Kidney capillary endothelial cell (primary cell): ENCODE results near the gene PROSER1.
"Not testable (repeated sequence)": the region's sequence is repeated elsewhere in the genome, so short reads cannot be mapped to it uniquely, and the experiment has no call there.

ENCODE experiments used
- DNase-seq: peaks from one replicate; pipeline ENCODE4 v3.0.0-alpha.2; 2018; ENCODE audit warnings: low spot score

Gene PROSER1

DNA sequence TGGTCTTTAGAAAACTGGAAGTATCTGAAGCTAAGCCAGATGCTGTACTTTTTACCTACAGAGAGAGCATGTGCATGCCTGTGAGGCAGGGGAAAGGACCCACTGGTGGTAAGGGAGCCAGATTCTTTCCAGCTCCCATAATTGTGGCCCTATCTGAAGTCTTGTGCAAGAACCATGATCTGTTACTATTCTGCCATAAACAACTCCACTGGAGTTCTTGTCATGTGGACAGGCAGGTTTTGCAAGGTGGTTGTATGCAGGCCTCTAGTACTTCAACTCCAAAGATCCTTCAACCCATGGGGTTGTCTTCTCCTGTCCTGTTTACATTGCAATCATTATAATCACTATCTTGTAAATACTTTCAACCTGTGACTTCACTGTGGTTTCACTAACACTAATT, 14.1 kb downstream of the PROSER1 start:
- no peak for DNase-seq

DNA sequence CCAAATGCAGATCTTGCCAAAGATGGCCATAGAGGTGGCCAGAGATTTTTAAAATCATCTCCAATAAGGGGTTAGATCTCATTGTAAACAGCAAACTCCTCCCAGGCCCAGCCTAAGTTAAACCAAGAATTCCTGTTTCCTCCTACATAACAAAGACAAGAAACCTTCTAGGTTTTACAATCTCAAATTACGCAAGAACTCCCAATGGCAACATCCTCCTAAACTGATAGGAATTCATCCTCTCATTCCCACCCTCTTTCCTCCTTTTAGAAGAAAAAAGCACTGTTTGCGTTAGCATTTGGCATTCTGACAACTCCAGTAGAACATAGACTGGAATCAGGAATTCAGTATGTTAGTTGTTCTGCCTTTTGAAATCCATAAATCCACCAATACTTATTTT, 14.6 kb downstream of the PROSER1 start:
- DNase-seq = no peak

DNA sequence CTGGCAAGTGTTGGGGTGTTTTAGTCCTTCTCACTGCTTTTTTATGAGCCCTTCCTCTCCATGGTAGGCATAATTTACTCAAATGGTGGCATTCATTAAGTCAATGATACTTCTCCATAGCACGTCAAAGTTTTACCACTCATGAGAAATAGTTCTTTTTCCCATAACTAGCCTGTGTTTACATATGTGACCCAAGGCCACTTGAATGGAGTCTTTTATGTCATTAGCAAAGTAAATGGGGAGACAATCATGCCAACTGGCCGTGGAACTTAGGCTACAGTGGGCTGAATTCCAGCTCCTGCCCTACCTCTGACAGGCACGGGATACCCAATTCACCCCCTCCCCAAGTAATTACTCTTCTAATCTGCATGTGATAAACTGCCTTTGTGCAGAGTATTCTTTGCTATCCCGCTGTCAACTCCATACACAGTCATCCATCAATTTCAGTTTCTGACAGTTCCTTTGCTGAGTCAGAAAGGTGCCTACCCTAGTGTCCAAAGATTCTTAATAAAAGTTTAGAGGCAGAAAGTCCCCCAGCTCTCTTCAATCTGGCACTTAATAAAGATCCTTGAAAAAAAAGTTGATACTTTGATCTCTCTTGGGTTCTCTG, 16.9 kb downstream of the PROSER1 start:
- no peak for DNase-seq

DNA sequence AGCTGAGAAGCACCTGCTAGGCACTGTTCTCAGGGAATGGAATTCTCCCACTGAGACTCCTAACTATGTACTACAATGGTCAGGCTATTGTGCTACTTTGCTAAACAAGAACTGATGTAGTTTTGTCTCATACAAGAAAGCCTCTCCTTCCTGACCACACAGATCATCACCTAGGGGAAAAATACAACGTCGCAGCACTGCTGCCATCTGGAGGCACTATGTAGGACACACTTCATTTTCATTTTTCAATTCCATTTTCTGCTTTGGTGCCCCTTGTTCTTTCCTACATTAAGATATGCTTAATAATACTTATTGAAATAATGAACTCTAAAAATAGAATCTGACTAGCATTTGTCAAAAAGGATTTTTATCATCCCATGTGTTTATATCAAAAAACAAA, 21.1 kb downstream of the PROSER1 start:
- peak; percentile 41 for DNase-seq

DNA sequence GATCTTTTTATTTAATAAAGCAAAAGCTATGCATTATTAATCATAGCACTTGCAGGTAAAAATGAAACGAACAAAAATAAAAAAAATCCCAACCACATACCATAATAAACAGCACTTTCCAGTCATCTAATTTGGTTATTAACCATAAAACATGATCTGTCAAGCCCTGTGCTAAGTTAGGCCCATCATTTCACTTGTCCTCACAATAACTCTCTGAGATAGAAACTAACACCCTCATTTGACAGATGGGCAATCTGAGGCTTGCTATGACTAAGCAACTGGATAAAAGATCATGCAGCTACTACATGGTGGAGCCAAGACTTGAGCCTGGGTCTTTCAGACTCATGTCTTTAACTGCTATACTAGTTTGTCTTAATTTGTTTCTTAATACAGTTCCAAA, 21.8 kb downstream of the PROSER1 start:
- no peak for DNase-seq

DNA sequence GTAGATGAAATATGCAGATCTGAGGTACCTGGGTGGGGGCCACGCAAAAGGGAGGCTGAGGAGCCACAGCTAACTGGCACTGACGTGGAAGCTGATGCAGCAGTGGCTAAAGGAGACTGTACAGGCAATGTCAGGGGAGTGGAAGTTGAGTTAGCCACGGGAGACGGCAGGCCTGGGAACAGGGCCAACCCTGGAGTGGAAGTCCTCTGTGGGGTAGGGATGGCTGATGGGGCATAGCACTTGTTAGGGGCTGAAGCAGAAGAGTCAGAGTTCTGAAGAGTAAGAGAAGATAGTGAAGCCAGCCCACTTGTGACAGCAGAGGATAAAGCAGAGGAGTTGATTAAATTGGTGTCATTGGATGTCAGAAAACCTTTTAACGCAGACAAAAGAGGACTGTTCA, 24.4 kb downstream of the PROSER1 start:
- DNase-seq = no peak

DNA sequence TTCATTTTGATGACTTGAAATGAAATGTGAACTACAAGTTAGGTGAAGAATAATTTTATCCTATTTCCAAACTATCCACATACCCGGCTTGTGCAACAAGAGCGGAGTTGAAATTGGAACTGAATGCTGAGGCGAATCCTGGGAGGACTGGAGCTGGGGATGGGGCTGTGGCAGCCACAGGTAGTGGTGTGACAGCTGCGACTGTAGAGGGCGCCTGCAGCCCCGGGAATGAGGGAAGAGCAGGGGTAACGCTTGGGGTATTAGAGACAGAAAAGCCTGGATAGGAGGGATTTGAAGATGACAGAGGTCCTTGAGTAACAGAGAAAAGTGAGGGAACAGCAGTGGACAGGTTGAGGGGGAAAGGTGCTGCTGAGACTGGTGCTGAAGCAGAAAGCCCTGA, 25.3 kb downstream of the PROSER1 start:
- no peak for DNase-seq

DNA sequence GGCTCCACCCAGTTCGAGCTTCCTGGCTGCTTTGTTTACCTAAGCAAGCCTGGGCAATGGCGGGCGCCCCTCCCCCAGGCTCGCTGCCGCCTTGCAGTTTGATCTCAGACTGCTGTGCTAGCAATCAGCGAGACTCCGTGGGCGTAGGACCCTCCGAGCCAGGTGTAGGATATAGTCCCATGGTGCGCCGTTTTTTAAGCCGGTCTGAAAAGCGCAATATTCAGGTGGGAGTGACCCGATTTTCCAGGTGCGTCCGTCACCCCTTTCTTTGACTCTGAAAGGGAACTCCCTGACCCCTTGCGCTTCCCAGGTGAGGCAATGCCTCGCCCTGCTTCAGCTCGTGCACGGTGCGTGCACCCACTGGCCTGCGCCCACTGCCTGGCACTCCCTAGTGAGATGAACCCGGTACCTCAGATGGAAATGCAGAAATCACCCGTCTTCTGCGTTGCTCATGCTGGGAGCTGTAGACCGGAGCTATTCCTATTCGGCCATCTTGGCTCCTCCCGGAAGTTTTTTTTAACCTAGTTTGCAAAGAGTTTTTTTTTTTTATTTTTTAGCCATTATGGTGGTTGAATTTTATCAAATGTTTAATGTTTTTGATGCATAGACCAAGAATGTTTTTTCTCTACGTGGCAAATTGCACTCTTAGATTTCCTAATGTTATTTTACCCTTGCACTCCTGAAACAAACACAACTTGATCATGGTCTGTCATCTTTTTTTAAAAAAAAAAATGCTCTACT, 31.3 kb downstream of the PROSER1 start:
- DNase-seq = not testable (repeated sequence)

DNA sequence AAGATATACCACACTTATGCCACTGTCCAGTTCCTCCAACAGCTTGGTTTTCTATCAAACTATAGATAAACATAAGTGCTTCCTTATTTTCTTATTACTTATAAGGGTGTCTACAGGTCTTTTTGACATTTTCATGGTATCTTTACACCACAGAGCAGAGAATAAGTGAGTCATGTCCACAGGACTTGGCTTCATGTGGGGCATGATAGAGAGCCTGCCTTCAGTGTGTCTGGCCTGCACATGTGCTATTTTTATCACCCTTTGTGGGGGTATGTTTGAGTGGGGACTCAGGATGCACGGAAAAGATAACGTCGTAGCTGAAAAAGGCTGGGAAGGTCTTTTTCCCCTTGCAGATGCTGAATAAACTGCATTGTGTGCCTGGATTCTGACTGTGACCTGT, 39.1 kb downstream of the PROSER1 start:
- DNase-seq = no peak

DNA sequence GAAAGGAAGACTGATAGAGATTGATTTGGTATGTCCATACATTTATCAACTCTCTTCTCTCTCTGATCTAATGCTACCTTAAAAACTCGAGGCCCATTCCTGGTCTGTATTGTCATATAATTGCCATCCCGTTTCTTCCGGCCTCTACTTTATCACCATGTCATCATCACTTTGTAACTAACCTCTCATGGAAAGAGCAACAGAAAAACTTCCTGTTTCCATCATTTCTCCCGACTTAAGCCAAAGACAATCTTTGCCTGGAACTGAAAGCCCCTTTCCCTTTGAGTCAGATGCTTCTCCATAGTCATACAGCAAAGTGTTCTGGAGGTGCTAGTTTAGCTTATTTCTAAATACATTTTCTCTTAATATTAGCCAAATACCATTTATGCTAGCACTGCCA, 44.5 kb downstream of the PROSER1 start:
- DNase-seq = no peak

DNA sequence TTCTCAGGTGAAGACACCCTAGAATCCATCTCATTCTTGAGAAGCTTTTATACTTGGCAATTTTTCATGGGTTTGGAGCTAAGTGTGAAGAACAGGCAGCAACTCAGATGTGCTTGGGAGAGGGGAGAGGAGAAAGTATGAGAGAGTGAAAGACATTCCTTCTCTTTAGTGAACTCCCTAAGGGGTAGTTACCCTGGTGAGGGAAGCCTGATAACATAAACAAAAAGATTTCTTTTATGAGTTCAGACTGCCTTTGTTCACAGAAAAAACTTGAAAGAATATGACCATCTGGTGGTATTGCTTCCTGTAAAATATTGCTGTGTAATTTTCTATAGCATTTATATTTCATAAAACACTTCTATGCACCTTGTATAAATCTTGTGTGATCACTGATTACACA, 47.2 kb downstream of the PROSER1 start, which contains the start of gene STOML3:
TSS of gene STOML3 (minus strand) at position 139 of the 400 bp plus-strand sequence. CDS start at position 29, 110 bp downstream.
- no peak for DNase-seq

DNA sequence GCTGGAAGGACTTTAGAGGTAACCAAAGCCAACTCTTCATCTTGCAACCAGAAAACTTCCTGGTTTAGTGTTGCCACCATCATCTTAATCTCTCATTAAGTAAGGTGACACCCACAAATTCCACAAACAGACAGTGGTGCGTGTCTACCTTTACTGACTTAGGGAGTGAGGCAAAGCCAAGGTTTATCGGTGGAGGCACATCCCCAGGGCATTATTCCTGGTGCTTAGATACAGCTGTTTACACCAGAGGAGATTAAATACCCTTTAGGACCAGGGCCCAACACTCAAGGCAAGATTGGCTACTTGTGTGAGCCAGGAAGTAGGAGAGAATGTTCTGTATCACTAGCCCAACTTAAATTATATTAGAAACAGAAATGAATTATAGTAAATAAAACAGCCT, 56.8 kb downstream of the PROSER1 start:
- no peak for DNase-seq

DNA sequence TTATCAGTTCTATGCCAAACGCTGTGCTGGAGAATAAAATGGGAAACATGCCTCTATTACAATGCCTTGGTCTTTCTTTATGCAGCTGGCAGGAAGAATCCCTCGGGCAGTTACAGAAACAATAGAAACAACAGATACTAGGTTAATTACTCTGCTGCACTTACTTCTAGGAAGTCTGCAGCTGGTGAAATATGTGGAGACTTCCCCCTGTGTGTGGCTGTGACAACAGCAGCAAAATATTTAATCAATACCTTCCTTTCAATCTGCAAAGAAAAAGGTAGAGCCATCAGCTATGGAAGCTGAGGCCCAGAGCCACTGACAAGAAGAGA, 57.2 kb downstream of the PROSER1 start:
- no peak for DNase-seq

DNA sequence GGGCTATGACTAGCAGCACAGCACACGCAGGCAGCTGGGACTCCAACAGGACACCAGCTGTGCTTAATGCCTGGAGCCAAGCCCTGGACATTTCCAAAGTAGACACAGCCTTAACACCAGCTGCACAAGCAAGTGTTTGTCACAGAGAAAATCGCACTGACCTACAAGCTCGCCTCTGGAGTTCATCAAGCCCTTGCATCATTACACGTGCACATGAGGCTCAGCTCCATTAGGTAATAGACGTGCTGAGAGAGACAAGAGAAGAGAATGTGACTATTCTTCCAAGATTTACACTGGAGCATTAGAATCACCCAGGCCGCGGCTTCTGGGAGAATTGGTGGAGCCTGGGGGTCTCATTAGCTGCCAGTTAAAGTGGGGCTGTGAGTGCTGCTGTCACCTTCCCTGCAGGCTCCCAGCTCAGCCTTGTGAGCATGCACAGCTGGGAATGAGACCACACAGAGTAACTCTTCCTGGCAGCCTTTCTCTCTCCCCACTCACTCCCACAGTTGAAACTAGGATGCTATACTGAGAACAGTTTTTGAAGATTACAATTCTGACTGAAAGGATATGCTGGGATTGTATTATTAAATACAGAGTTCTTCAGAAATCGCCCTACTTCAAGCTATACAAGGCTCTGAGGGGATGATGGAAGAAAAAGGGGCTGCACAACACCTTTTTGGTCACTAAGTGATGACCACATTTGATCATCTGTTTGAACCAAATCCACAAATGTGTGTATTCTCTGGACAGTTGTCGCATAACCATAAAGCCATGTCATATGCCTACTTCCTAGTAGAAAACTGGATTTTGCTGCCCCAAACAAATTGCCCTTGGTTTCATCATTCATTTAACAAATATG, 57.8 kb downstream of the PROSER1 start:
- no peak for DNase-seq

DNA sequence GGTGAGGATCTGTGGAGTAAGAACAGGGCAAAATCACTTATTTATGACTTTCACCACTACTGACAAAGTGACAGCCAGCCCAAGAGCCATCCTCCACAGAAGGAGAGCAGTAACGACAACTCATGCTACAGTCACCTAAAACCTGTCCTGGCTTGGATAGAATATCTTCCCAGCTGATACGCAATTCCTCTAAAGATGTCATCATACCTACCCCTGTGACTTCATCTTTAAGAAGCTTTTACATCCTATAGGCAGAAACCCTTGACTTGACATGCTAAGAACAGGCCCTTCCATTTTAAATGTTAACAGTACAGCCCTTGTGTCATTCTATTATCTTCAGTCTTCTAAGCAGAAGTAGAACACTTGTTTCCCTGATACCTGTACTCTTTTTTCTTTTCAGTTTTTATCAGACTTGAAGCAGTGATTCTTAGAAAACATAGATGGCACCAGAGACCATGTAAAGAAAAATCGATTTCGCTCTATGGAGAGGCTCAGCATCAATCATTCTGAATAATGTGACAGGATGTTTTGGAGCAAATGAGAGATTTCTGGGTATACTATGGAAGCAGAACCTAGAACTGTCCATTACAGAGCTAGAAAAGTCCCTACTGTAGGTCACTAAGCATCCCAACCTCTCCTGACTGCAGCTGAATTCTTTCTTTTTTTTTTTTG, 67.4 kb downstream of the PROSER1 start:
- no peak for DNase-seq

DNA sequence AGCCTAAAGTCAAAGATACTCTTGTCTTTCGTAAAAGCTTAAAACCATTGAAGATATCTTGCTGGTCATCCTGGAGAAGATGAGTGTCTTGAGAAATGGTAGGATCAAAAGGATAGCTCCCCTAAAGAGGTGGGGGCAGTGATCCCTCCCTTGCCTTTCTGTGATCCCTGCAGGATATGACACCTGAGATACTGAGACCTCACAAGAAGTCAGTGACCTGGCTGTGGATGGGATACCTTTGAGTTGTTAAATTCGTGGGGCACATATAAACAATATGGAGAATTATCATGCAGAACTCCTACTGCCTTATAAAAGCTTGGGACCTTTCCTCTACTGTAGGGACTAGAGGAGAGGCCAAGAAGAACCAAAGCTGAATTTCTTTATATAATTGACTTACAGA, 68.7 kb downstream of the PROSER1 start:
- DNase-seq = no peak

DNA sequence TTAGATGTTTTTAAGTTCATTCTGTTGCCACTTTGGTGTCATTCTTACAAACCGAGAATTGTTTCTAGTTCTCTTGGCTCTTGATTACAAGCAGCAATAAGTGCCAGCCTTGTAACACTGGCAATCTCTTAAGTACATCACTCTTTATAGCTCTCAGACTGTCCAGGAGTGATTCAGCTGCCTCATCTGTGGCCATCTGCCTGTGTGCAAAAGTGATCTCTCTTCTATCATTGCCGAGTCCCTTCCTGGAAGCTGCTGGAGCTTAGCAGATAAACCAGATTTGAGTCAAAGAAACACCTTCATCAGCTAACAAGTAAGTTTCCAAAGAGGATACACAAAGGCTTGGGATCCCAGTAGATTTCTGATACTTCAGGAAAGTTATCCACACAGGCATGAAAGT, 70.4 kb downstream of the PROSER1 start:
- no peak for DNase-seq

DNA sequence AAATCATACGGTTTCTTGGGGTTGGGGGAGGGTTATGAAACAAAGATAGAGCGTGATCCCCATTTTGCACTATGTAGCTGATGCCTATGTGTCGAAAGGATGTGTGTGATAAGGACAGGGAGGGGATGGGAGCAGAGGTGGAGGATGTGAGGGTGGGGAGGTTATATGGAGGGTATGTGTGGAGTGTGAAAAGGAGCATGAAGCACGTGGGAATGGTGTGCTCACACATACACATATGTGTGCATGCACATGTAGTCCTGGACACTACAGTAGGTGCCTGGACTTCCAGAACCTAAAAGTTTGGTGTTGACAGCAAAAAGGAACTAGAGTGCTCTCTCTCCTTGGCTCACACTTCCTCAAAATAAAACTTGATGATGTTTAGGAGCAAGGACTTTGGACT, 72.6 kb downstream of the PROSER1 start:
- no peak for DNase-seq

DNA sequence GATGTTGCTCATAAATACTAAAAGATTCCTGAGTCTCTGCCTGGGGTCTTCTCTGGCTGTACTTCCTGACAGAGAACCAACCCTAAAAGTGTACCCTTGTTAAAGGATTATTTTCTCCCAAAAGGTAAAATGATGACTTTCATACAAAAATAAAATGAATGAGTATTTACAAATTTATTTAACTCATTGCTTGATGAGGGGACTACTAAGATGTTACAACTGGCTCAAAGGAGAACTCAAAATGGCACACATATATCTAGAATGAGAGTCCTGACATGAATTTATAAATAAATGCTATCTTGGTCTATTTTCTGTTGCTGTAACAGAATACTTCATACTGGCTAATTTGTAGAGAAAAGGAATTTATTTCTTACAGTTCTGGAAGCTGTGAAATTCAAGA, 77.7 kb downstream of the PROSER1 start:
- no peak for DNase-seq
